AG04449 (cell line): Measurements from ENCODE around the gene DHX58.

Source experiments
- CTCF ChIA-PET: fragments of 350-600 bp; formaldehyde crosslinking; extraction: SDS; loops from one replicate; lab custom pipeline; 2021; ENCODE audit warnings: antibody characterized with exemption; lab: Yijun Ruan, JAX
- POLR2A ChIA-PET: fragments of 400-600, 350-600 bp; formaldehyde crosslinking; extraction: SDS; loops from one replicate; lab custom pipeline; 2020; ENCODE audit warnings: antibody characterized with exemption, inconsistent platforms; lab: Yijun Ruan, JAX
- DNase-seq: peaks from one replicate; pipeline ENCODE4 v3.0.0-alpha.2; 2010; ENCODE audit warnings: low read depth, low spot score
- H3K4me3 ChIP-seq: 2 replicates; pipeline ENCODE4 v1.5.1; 2011; ENCODE audit warnings: low read depth, mild to moderate bottlenecking, control low read depth, low read length
- CTCF ChIP-seq: IDR thresholded peaks from one replicate; pipeline ENCODE4 v1.5.1; 2011; ENCODE audit warnings: mild to moderate bottlenecking, moderate library complexity, low read length, control low read depth, inconsistent platforms; ENCODE audit not compliant: insufficient read depth; ENCODE audit errors: missing control alignments

The DHX58 gene

GRCh38 chr17:42125565-42125964 is 13.1 kb upstream of the DHX58 start:
- no peak overlapping the region for H3K4me3 ChIP-seq
- ChIA-PET POLR2A (no interaction called here), CTCF (interaction anchor here (0.9 to 1.4 kb wide), 2 partner anchors 17 to 97 kb away, joined by 3 read pairs; no protein-coding TSS in a partner anchor)
- no peak for DNase-seq
- no peak for TF ChIP-seq CTCF

DNA sequence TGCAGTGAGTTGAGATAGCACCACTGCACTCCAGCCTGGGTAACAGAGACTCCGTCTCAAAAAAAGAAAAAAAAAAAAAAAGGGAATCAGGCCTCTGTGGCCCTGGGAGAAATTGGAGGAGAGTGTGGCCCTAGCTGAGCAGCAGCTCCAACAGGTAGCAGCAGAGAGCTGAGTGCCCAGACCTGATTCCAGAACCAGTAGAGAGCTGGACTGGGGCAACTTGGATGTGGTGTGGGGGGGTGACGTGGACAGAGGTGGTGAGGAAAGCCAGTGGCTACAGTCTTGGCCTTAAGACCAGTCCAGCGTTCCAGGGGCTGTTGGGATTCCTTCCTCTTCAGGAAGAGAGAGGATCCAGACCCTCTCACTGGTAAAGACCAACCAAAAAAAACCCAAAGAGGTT is 11.7 kb upstream of the DHX58 start:
- ChIA-PET CTCF (interaction anchor here (1.3 kb wide), 1 partner anchor 30 kb away, joined by 3 read pairs; no protein-coding TSS in a partner anchor), POLR2A (no interaction called here)
- DNase-seq, result no peak
- no peak for TF ChIP-seq CTCF
- H3K4me3 ChIP-seq, result no peak overlapping the region

GRCh38 chr17:42122371-42123303 is 10.1 kb upstream of the DHX58 start, which contains the start of gene HSPB9:
TSS of gene HSPB9 (plus strand) at chr17:42122804. CDS start at chr17:42122851, 47 bp downstream.
- no peak for DNase-seq
- ChIA-PET CTCF (interaction anchor here (1.2 to 25.6 kb wide), 3 partner anchors 20 to 160 kb away, joined by 3 to 451 read pairs (median 131); partner anchors contain the start of genes CNP, DNAJC7 and NKIRAS2), POLR2A (interaction anchor here (1.4 kb wide), 1 partner anchor 11 kb away, joined by 4 read pairs; no protein-coding TSS in a partner anchor)
- H3K4me3 ChIP-seq, result no peak within 1 kb of the TSS; the same call in 1 of the 2 replicates
- TF ChIP-seq CTCF, result no peak

DNA sequence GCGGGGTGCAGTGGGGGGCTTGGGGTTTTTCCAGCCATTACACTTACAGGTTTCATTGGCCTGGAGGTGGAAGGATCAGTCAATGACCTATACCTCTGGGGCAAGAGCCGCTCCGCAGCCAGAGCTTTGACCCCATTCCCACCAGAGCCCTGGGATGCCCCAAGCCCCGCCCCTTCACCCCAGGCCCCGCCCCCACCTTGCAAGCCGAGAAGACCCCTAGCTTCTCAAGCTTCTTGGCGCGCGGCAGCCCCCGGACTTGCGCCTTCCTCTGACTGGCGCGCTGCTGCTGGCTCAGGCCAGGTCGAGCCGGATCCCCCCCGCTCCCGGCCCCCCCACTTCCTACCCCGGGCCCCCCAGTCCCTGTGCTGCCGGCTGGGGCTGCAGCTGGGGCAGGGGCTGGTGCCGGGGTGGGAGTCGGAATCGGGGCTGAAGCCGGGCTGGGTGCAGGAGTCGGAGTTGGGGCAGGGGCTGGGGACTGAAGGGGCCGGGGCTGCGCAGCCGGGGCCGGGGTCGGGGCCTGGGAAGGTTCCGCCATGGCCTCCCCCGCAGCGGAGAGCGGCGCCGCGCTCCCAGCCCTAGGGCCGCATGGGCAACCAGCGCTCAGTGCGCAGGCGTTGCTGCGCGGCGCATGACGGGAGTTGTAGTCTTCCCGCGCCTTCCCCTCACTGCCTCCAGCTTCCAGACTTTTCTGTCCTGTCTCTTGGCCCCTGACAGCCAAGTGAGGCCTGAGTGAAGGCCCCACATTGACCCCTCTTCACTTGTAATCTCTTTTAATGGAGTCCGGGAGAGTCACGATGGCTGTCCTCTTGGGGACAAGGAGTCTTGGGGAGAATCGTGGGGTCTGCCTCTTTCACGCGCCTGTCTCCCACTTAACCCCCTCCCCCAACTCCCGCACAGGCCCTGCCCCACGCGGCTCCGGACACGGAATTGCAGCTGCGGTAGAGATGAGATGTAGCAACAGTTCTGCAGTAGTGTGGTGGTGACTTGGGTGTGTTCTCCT is 8.6 kb upstream of the DHX58 start, which contains the start of gene KAT2A:
TSS of gene KAT2A (minus strand) at position 598 of the 1,000 bp plus-strand sequence. CDS start at position 535, 63 bp downstream.
- ChIA-PET POLR2A (interaction anchor here (0.5 to 1.4 kb wide), 4 partner anchors 8 to 35 kb away, joined by 3 to 4 read pairs (median 4); partner anchors contain the start of gene ZNF385C), CTCF (interaction anchor here (0.9 to 25.6 kb wide), 12 partner anchors 9 to 268 kb away, joined by 3 to 451 read pairs (median 4); partner anchors contain the start of genes CNP, DHX58, DNAJC7 and NKIRAS2)
- no peak for DNase-seq
- no peak for TF ChIP-seq CTCF
- peak within 1 kb of the TSS; percentile 62 for H3K4me3 ChIP-seq

DNA sequence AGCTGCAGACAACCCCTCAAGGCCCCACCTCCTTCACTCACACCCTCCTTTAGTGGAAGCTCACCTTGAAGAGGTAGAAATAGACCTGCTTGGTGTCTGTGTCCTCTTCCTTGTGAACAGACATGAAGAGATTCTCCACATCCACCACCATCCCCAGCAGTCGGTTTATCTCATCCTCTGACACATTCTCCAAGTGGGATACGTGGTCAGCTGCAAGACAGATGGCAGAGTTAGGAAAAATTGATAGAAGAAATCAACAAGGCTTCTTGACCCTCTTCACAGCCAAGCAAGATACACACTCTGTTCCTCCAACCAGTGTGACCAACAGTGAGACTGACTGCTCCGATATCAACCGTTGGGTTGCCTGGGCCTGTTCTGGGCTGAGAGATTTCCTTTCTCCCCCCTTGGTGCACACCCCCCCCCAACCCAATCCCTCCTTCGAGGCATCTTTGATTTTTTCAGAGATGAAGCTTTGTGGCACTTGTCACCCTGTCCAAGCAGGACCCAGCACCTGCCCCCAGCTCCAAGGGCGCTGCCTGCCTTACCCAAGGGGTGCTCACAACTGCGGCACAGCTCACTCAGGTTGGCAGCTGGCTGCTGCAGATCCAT is 7.8 kb upstream of the DHX58 start:
- H3K4me3 ChIP-seq, result peak overlapping the region; percentile 62
- CTCF ChIA-PET, result interaction anchor here (0.6 to 25.6 kb wide), 16 partner anchors 8 to 407 kb away, joined by 3 to 451 read pairs (median 4); partner anchors contain the start of genes CNP, DHX58, DNAJC7 and NKIRAS2
- no peak for DNase-seq
- TF ChIP-seq CTCF, result no peak
- POLR2A ChIA-PET, result no interaction called here
